GM12878 (cell line): ENCODE data around the gene TCOF1. TPM values are rescaled to one million over a fixed set of nuclear protein-coding genes. Genes with fewer than 3 reads are reported as not detected.

ENCODE experiments used
- ATAC-seq: fragments of 200-7000 bp; cut with Tn5 transposase; 3 replicates; pipeline ENCODE4 v1.9.1; 2020; ENCODE audit warnings: mild to moderate bottlenecking, moderate library complexity
- BruUV-seq: library from RNA; stranded (reverse); fragments of 400-500 nt; replicated peaks from 2 replicates; lab custom pipeline; 2021; lab: Mats Ljungman, UMichigan
- CTCF ChIA-PET: fragments of 300-600 bp; sonication (Branson Sonifier 250); formaldehyde crosslinking; extraction: SDS; loops from one replicate; lab custom pipeline; 2021; ENCODE audit warnings: inconsistent platforms; lab: Yijun Ruan, JAX
- POLR2A ChIA-PET: fragments of 350-600 bp; formaldehyde crosslinking; extraction: SDS; loops from one replicate; lab custom pipeline; 2021; ENCODE audit warnings: inconsistent platforms; lab: Charles Lee
- RAD21 ChIA-PET: fragments of 300-600 bp; sonication (Branson Sonifier 250); formaldehyde crosslinking; loops from one replicate; lab custom pipeline; 2023; ENCODE audit warnings: antibody characterized with exemption; ENCODE audit not compliant: unreplicated experiment; lab: Charles Lee
- SMC1A ChIA-PET: fragments of 300-600 bp; sonication (Branson Sonifier 250); formaldehyde crosslinking; loops from one replicate; lab custom pipeline; 2023; ENCODE audit not compliant: unreplicated experiment, uncharacterized antibody; lab: Charles Lee
- DNase-seq: peaks from one replicate; pipeline ENCODE4 v3.0.0-alpha.2; 2011; ENCODE audit warnings: low read depth, low spot score
- FAIRE-seq: peaks from 3 replicates; lab custom pipeline; 2011; peaks lifted over from hg19 to GRCh38; lab: Jason Lieb, UNC
- H2AFZ ChIP-seq: 2 replicates; pipeline ENCODE4 v1.6.0; 2011; ENCODE audit warnings: low read depth, low read length, control low read depth; ENCODE audit not compliant: control insufficient read depth
- H3K27ac ChIP-seq: 2 replicates; pipeline ENCODE4 v1.5.1; 2011; ENCODE audit warnings: control low read depth; ENCODE audit not compliant: control insufficient read depth, insufficient read depth
- H3K27me3 ChIP-seq, 2 experiments: replicated peaks in 1 of 2; 2 replicates each; pipeline versions ENCODE4 v1.6.0 to v1.6.1; 2011; ENCODE audit warnings: low read length in 1 of 2; ENCODE audit not compliant: control insufficient read depth in 2 of 2, insufficient read depth in 2 of 2
- H3K36me3 ChIP-seq, 2 experiments: 2 replicates each; pipeline ENCODE4 v1.5.1; 2011; ENCODE audit warnings: low read length in 1 of 2; ENCODE audit not compliant: control insufficient read depth in 2 of 2, insufficient read depth in 2 of 2
- H3K4me1 ChIP-seq: 2 replicates; pipeline ENCODE4 v1.6.1; 2011; ENCODE audit warnings: mild to moderate bottlenecking, low read length, moderate library complexity, mixed read lengths; ENCODE audit not compliant: control insufficient read depth, insufficient read depth
- H3K4me2 ChIP-seq: 2 replicates; pipeline ENCODE4 v1.6.0; 2011; ENCODE audit warnings: control low read depth; ENCODE audit not compliant: control insufficient read depth, insufficient read depth
- H3K4me3 ChIP-seq: fragments of 200-600 bp; sonication (generic); 2 replicates; pipeline ENCODE4 v1.5.1; 2016
- H3K79me2 ChIP-seq: 2 replicates; pipeline ENCODE4 v1.6.0; 2011; ENCODE audit warnings: low read length; ENCODE audit not compliant: control insufficient read depth, insufficient read depth
- H3K9ac ChIP-seq: 2 replicates; pipeline ENCODE4 v1.8.0; 2011; ENCODE audit warnings: low read length, control low read depth, mixed read lengths; ENCODE audit not compliant: control insufficient read depth, insufficient read depth
- H3K9me3 ChIP-seq: replicated peaks from 3 replicates; pipeline ENCODE4 v1.5.1; 2011; ENCODE audit warnings: mild to moderate bottlenecking, low read length; ENCODE audit not compliant: control insufficient read depth, insufficient read depth
- H4K20me1 ChIP-seq: 2 replicates; pipeline ENCODE4 v1.6.0; 2011; ENCODE audit not compliant: control insufficient read depth, insufficient read depth
- IKZF1 ChIP-seq: fragments of 450-650 bp; conservative IDR thresholded peaks from 2 replicates; pipeline ENCODE4 v1.6.1; 2017; ENCODE audit warnings: antibody characterized with exemption, mild to moderate bottlenecking
- IRF5 ChIP-seq: fragments of 450-650 bp; IDR thresholded peaks from 2 replicates; pipeline ENCODE4 v1.6.1; 2017; ENCODE audit warnings: borderline replicate concordance
- POLR2A ChIP-seq: IDR thresholded peaks from 2 replicates; pipeline ENCODE4 v1.6.1; 2011; ENCODE audit warnings: low read depth, mild to moderate bottlenecking, low read length
- PRDM15 ChIP-seq: fragments of 450-650 bp; formaldehyde crosslinking; IDR thresholded peaks from 2 replicates; pipeline ENCODE4 v1.4.0; 2020; ENCODE audit warnings: mild to moderate bottlenecking, moderate library complexity
- RUNX3 ChIP-seq: IDR thresholded peaks from 2 replicates; pipeline ENCODE4 v1.6.1; 2012; ENCODE audit warnings: low read length, inconsistent platforms
- TBL1XR1 ChIP-seq: IDR thresholded peaks from 2 replicates; pipeline ENCODE4 v1.6.1; 2012; ENCODE audit warnings: low read depth, low read length, improper control_type of control experiment
- WGBS: methylation state at CpG from one replicate; pipeline ENCODE4 v1.1.6; 2016; ENCODE audit warnings: low lambda C conversion rate; ENCODE audit not compliant: insufficient replicate concordance, insufficient coverage; ENCODE audit errors: missing lambda C conversion rate; 5-methylcytosine and 5-hydroxymethylcytosine counted together
- in situ Hi-C: fragments of 300-500 bp; cut with MboI; formaldehyde crosslinking; loops from 9 replicates; pipeline ENCODE4 v1.14.3; 2018; ENCODE audit warnings: mixed read lengths
- intact Hi-C: fragments of 100-400 bp; cut with micrococcal nuclease; formaldehyde crosslinking; loops from one replicate; pipeline ENCODE4 v1.14.2; 2022; ENCODE audit not compliant: unreplicated experiment
- polyA plus RNA-seq, 11 experiments: library from polyadenylated mRNA; depleted of rRNA in 4 of 11; unstranded in 6 of 11; stranded (reverse) in 5 of 11; fragments of >200 nt; fragmentation: Nextera tagmentation in 4 of 11; fragmentation: Illumina TruSeq in 1 of 11; extraction: Ambion mirVana in 4 of 11; extraction: Trizol in 1 of 11; gene quantifications; 1 replicate in 1 of 11; 2 replicates in 10 of 11; pipeline versions ENCODE4 v1.2.1 to v1.2.3, GENCODE V29; 2011 to 2016; ENCODE audit warnings: inconsistent platforms in 2 of 11, missing spikeins in 2 of 11, low read depth in 1 of 11
- total RNA-seq, 4 experiments: library from RNA; depleted of rRNA in 3 of 4; stranded (reverse); fragments of >200 nt in 3 of 4; fragmentation: Illumina TruSeq in 1 of 4; extraction: Trizol in 1 of 4; gene quantifications; 2 replicates each; pipeline versions ENCODE4 v1.2.1 to v1.2.3, GENCODE V29; 2013 to 2021

Gene TCOF1
- total and polyA plus RNA-seq, 10 of the 15 experiments (the other 5 are each of a cell fraction or from before 2014, with no cell fraction given) = 8.7 to 83.9 (median 38.9) TPM

GRCh38 chr5:150376799-150377771 lies 19.6 kb downstream of the TCOF1 start:
- Histone ChIP-seq H3K27ac (no peak overlapping the region), H3K9me3 (no peaks in the 10 kb centered on the region), H3K4me2 (no peak overlapping the region), H3K4me3 (no peak overlapping the region), H4K20me1 (no peaks in the 10 kb centered on the region), H2AFZ (no peak overlapping the region), H3K79me2 (no peaks in the 10 kb centered on the region), H3K27me3 (no peaks in the 10 kb centered on the region), H3K9ac (no peak overlapping the region), H3K36me3 (peaks cover 44 to 69% of the 10 kb centered on the region in 2 experiments), H3K4me1 (no peaks in the 10 kb centered on the region)
- no peak for DNase-seq
- WGBS = 71% methylated on average over 10 of the region's 10 CpGs
- FAIRE-seq = no peak
- in situ Hi-C loops (no loop called here), intact Hi-C loops (no loop called here)
- no peak for ATAC-seq
- ChIA-PET POLR2A (interaction anchor here (0.6 kb wide), 1 partner anchor 17 kb away, joined by 5 read pairs; no protein-coding TSS in a partner anchor), RAD21 (no interaction called here), CTCF (no interaction called here), SMC1A (no interaction called here)
- no TSS peak for BruUV-seq
- TF ChIP-seq POLR2A = peak; percentile 51
- TF ChIP-seq IKZF1 = no peak
- no peak for TF ChIP-seq RUNX3
- no peak for TF ChIP-seq IRF5
- no peak for TF ChIP-seq TBL1XR1
- no peak for TF ChIP-seq PRDM15 (CRISPR knock-in tag)
